Choroid plexus epithelial cell (primary cell): ENCODE data around the gene MLKL.
A peak's percentile ranks its signal among the peaks of the same experiment; 100 is the strongest.

ENCODE experiments used
- DNase-seq: peaks from one replicate; pipeline ENCODE4 v3.0.0-alpha.2; 2010; ENCODE audit warnings: low read depth
- H3K4me3 ChIP-seq: 2 replicates; pipeline ENCODE4 v1.5.1; 2011; ENCODE audit warnings: low read depth, mild to moderate bottlenecking, control low read depth, low read length, moderate library complexity
- CTCF ChIP-seq: conservative IDR thresholded peaks from 2 replicates; pipeline ENCODE4 v1.5.1; 2011; ENCODE audit warnings: low read depth, mild to moderate bottlenecking, control low read depth, inconsistent platforms, low read length, moderate library complexity

MLKL gene

DNA sequence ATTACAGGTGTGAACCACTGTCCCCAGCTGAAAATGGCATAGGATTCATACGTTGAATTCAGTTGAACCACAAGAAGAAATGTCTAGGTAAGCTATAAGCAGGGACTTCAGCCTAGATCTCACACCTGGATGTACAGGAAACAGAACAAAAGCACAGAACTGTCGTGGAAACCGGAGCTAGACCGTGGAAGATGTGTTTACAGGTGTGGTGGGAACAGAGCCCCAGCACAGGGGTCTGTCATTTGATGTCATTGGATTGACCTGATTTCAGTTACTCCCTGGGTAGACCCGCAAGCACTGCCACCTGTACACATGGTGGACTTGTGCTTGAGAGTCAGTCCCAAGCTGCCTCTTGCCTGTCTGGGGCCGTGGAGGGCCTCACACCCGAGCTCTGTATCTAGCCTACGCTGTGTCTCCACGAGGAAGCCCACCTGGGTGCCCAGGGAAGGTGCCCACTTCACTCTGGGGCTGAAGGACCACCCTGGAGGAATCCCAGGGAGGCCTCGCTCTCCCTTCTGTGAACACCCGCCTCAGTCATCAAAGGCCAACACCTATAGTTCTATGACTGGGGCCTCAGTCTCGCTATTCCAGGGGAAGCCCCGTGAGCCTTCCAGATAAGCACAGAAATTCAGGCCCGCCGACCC lies 32.2 kb upstream of the MLKL start:
- no peak overlapping the region for H3K4me3 ChIP-seq
- no peak for TF ChIP-seq CTCF

DNA sequence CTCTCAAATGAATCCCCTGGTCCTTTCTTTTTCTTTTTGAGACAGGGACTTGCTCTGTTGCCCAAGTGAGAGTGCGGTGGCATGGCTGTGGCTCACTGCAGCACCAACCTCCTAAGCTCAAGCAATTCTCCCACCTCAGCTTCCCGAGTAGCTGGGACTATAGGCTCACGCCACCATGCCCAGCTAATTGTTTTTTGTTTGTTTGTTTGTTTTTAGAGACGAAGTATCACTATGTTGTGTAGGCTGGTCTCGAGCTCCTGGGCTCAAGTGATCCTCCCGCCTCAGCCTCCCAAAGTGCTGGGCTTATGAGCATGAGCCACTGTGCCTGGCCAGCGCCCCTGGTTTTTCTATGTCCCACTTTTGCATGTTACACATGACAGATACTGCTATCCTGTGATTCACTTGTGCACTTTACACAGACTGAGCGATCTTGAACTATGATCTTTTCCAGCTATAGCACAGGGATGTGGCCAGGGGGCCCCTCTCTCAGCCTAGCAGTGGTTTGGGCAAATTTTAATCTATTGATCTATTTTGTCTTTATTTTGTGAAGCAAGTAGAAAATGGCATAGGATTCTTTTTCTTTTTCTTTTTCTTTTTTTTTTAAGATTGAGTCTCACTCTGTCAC lies 31.3 kb upstream of the MLKL start:
- H3K4me3 ChIP-seq = no peak overlapping the region
- no peak for TF ChIP-seq CTCF
- DNase-seq = no peak

More for the DNA sequence above, 32.2 kb upstream of the MLKL start:
- no peak for DNase-seq

GRCh38 chr16:74729783-74730683 lies 29.4 kb upstream of the MLKL start:
- DNase-seq = no peak
- no peak overlapping the region for H3K4me3 ChIP-seq
- no peak for TF ChIP-seq CTCF

GRCh38 chr16:74727903-74728302 lies 27.2 kb upstream of the MLKL start:
- DNase-seq = no peak
- no peak overlapping the region for H3K4me3 ChIP-seq
- TF ChIP-seq CTCF = no peak

DNA sequence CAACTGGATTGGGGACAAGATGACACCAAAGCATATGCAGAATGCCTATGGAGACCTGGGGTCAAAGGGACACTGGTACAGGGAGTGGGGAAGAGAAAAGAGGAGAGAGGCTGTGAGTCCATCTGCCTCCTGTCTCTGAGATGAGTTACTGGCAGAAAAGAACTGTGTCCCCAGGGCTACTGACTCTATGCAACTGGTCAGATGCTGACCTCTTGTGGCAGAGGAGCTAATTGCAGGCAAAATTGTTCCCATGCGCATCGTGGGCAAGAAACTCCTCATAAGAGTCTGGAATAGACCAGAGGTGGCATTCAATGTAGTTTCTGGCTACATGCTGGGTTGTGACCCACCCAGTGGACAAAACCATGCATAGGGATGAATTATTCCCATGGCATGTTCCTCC lies 26.1 kb upstream of the MLKL start:
- peak; percentile 18 for DNase-seq
- peak; percentile 61 for TF ChIP-seq CTCF
- H3K4me3 ChIP-seq = no peak overlapping the region

DNA sequence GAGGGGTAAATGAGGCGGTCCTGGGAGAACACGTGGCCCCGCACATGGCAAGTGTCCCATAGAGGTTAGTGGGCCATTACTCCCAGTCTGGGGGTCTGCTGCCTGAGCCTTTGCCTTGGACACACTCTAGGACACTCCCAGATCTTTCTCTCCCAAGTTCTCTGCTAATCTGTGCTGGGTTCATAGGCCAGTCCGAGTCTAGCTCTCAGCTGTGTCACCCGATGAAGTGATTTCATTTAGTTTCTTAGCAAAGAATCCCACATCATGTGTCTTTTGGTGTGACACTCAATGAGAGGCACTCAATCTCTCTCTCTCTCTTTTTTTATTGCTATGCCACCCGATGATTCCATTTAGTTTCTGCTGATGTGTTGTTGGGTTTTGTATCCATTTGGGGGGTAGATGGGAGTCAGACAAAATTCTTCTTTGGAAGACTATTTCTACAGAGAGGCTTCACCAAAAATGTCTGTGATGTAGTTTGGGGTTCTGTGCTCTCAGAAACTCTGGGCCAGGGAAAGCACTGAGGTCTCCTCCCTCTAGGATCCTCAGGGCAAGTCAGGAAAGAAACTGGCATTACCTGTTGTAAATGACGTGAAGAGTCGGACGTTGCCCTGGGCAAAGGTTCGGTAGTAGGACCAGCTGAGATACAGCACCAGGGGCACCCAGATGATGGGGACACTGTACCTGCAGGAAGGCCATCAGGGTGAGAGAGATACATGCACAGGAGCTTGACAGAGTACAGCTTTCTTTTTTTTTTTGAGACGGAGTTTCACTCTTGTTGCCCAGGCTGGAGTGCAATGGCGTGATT lies 25.2 kb upstream of the MLKL start:
- no peak for DNase-seq
- TF ChIP-seq CTCF = no peak
- no peak overlapping the region for H3K4me3 ChIP-seq
